Stimulated activated CD4-positive, alpha-beta T cell treated with anti-CD3 and anti-CD28 coated beads, Interleukin-1b, Interleukin-23, amount 100 ng/mL, for 4 hours (primary cell): ENCODE results near the gene AP1S2.

Experiments used
- DNase-seq, 2 donors: peaks; one replicate each; pipeline ENCODE4 v3.0.0-alpha.2; 2020; ENCODE audit warnings: low read depth in 2 of 2

Gene AP1S2

GRCh38 chrX:15812192-15812938 lies 42.2 kb downstream of the AP1S2 start:
- no peak for DNase-seq

- no peak for DNase-seq
These were observed 46.4 kb downstream of the AP1S2 start for GRCh38 chrX:15808254-15808653.

DNA sequence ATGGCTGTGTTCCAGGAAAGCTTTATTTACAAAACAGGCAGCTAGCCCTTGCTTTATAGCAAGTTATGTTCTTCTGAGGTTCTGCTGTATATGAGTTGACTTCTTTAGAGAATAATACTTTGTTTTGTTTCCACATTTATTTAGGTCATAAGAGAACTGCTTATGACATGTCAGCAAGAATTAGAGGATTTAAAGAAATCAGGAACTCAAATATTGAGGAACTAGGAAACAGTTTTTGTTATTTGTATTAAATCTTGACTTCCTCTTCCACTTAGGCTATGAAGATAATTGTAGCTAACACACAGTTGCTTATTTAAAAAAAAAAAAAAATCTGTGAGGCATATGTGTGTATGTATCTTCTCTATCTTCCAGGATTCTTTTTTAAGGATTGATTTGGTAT lies 50.0 kb downstream of the AP1S2 start:
- DNase-seq = no peak

GRCh38 chrX:15797707-15798106 lies 56.9 kb downstream of the AP1S2 start:
- DNase-seq = no peak

DNA sequence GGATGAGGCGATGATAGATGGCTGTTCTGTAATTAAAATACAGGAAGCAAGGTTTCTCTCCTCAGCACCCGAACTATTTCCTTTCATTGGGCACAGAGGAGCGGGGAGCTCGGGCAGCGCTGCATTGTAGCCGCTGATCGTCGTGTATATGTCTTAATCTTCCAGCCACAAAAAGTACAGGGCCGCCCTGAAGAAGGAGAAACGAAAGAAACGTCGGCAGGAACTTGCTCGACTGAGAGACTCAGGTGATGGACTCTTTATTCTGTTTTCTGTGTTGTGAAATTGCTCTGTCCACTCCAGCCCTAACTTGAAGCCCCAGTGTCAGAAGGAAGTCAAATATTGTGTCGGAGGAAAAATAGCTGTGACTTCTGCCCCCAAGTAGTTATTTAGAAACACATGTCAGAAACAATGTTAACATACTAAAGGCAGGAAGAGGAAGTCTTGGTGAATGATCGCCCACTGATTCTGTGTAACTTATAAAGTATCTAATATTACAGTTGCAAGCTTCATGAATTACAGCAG lies 63.8 kb downstream of the AP1S2 start:
- no peak for DNase-seq

- DNase-seq = peak; percentile 74 to 85
These were observed 64.4 kb downstream of the AP1S2 start, which contains the start of gene ZRSR2 for GRCh38 chrX:15789979-15790768. ZRSR2 (plus strand) TSS chrX:15790484; CDS start chrX:15790496, 12 bp downstream.

DNA sequence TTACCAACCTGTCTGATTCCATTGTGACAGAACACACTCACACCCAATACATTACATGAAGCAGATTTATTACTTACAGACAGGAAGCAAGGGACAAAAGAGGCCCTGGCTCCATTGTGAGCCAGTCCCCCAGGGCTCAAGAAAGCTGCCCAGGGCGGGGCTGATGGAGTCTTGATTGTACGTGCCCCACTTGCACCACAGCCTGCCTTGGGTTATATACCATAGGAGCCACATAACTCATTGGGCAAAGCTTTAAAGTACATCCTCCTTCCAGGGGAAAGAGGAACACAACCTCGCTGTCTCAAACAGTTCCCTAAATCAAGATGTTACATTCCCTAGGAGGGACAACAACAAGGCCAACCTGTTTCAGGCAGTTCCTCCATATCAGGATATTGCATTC lies 67.7 kb downstream of the AP1S2 start:
- DNase-seq = no peak

- no peak for DNase-seq
These were observed 69.3 kb downstream of the AP1S2 start for GRCh38 chrX:15785176-15785750.

DNA sequence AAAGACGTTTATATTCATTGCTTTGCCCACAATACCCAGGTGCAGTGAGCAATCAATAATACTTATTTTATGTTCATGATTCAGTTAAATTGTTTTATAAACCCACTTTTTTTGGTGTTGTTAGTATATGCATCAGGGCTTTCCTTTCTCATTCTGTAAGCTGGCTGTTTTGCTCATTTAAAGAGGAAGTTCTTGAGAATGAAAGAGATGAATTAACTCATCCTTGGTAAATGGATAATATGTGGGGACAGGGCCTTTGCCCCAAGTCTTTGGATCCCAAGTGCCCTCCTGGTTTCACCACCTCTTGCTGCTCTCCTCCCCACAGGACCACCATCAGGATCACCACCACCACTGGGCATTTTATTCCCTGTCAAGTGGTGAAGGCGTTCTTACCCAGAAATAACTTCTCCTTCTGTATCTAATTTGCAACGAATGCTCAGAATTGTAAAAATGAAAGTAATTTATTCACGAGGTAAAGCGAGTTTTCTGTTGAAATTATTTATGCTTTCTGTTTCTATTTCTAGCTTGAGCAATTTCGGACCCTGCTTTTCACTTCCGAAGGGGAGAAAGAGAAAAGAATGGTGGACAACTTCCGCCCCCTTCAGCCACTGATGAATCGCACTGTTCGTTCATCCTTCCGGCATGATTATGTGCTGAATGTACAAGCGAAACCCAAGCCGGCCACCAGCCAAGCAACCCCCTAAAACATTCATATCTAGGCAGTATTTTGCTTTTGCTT lies 72.5 kb downstream of the AP1S2 start:
- DNase-seq = no peak
